A549 (cell line): ENCODE results near the gene HMMR. TPM values are rescaled to one million over a fixed set of nuclear protein-coding genes. Genes with fewer than 3 reads are reported as not detected.

Experiments
- ATAC-seq, 2 experiments: fragments of 200-7000 bp in 1 of 2; fragments of >200 bp in 1 of 2; cut with Nextera tagmentation in 1 of 2; cut with Tn5 transposase in 1 of 2; 3 replicates each; pipeline versions ENCODE4 v1.8.0 to v1.9.1; 2018 to 2020; ENCODE audit warnings: mild to moderate bottlenecking in 1 of 2, moderate library complexity in 1 of 2
- CTCF ChIA-PET: fragments of 300-600 bp; sonication (Branson Sonifier 250); formaldehyde crosslinking; extraction: SDS; loops from one replicate; lab custom pipeline; 2021; ENCODE audit warnings: antibody characterized with exemption, inconsistent platforms; lab: Yijun Ruan, JAX
- POLR2A ChIA-PET: fragments of 350-600 bp; formaldehyde crosslinking; extraction: SDS; loops from one replicate; lab custom pipeline; 2021; ENCODE audit warnings: antibody characterized with exemption, inconsistent platforms; lab: Yijun Ruan, JAX
- DNase-seq, 2 experiments: peaks; one replicate each; pipeline versions ENCODE4 v3.0.0 to v3.0.0-alpha.2; 2011 to 2016; ENCODE audit warnings: low read depth in 1 of 2, low spot score in 1 of 2
- FAIRE-seq: peaks from 2 replicates; lab custom pipeline; 2011; peaks lifted over from hg19 to GRCh38; lab: Jason Lieb, UNC
- H3K27ac ChIP-seq, 2 experiments: fragments of >200 bp; sonication (Bioruptor Twin); formaldehyde crosslinking; 3 replicates each; pipeline ENCODE4 v1.5.1; 2016 to 2017
- H3K4me1 ChIP-seq: fragments of >200 bp; sonication (Bioruptor Twin); formaldehyde crosslinking; 3 replicates; pipeline ENCODE4 v1.6.1; 2016
- H3K4me2 ChIP-seq: fragments of >200 bp; sonication (Bioruptor Twin); formaldehyde crosslinking; 3 replicates; pipeline ENCODE4 v1.6.1; 2016
- H3K4me3 ChIP-seq: fragments of >200 bp; sonication (Bioruptor Twin); formaldehyde crosslinking; 3 replicates; pipeline ENCODE4 v1.5.1; 2016
- H3K9me3 ChIP-seq: fragments of >200 bp; sonication (Bioruptor Twin); formaldehyde crosslinking; 3 replicates; pipeline ENCODE4 v1.6.1; 2016
- BCL3 ChIP-seq: fragments of >200 bp; sonication (Bioruptor Twin); formaldehyde crosslinking; IDR thresholded peaks from 3 replicates; pipeline ENCODE4 v1.6.1; 2016
- CEBPB ChIP-seq, 2 experiments: fragments of >200 bp in 1 of 2; sonication (Bioruptor Twin) in 1 of 2; formaldehyde crosslinking in 1 of 2; IDR thresholded peaks; 2 replicates each; pipeline ENCODE4 v1.6.1; 2012 to 2016
- EHMT2 ChIP-seq: fragments of 200-600 bp; sonication (generic); IDR thresholded peaks from 2 replicates; pipeline ENCODE4 v1.6.1; 2016; ENCODE audit warnings: antibody characterized with exemption, low read depth, mild to moderate bottlenecking, moderate library complexity
- ESRRA ChIP-seq: fragments of 150-350 bp; IDR thresholded peaks from 2 replicates; pipeline ENCODE4 v1.6.1; 2014; ENCODE audit warnings: mild to moderate bottlenecking, low read length, borderline replicate concordance
- FOXS1 ChIP-seq: fragments of 250-450 bp; sonication (Bioruptor Pico); IDR thresholded peaks from 2 replicates; pipeline ENCODE4 v1.5.0; 2020; ENCODE audit warnings: mild to moderate bottlenecking, moderate library complexity
- GATA3 ChIP-seq: IDR thresholded peaks from 2 replicates; pipeline ENCODE4 v1.6.1; 2012; ENCODE audit warnings: borderline replicate concordance
- HDAC2 ChIP-seq: fragments of 200-600 bp; sonication (generic); IDR thresholded peaks from 2 replicates; pipeline ENCODE4 v1.6.1; 2016
- HMGXB4 ChIP-seq: fragments of 250-450 bp; sonication (Bioruptor Pico); IDR thresholded peaks from 2 replicates; pipeline ENCODE4 v1.5.0; 2021; ENCODE audit warnings: mild to moderate bottlenecking, moderate library complexity, borderline replicate concordance
- HOXA7 ChIP-seq: fragments of 250-450 bp; sonication (Bioruptor Pico); IDR thresholded peaks from 2 replicates; pipeline ENCODE4 v1.5.0; 2020; ENCODE audit warnings: mild to moderate bottlenecking, moderate library complexity
- HOXB13 ChIP-seq: fragments of 250-450 bp; sonication (Bioruptor Pico); IDR thresholded peaks from 2 replicates; pipeline ENCODE4 v1.5.0; 2020; ENCODE audit warnings: low read depth, mild to moderate bottlenecking, moderate library complexity
- JUNB ChIP-seq: fragments of >200 bp; sonication (Bioruptor Twin); formaldehyde crosslinking; IDR thresholded peaks from 2 replicates; pipeline ENCODE4 v1.6.1; 2016
- NFE2L2 ChIP-seq: fragments of 150-350 bp; conservative IDR thresholded peaks from 2 replicates; pipeline ENCODE4 v1.6.1; 2014; ENCODE audit warnings: low read length
- PHF8 ChIP-seq: fragments of 200-600 bp; sonication (generic); IDR thresholded peaks from 2 replicates; pipeline ENCODE4 v1.6.1; 2016; ENCODE audit warnings: low read depth, mild to moderate bottlenecking, antibody characterized with exemption, moderate library complexity, borderline replicate concordance
- POLR2A ChIP-seq: IDR thresholded peaks from 2 replicates; pipeline ENCODE4 v1.6.1; 2012; ENCODE audit warnings: mild to moderate bottlenecking, low read length
- RCOR1 ChIP-seq: fragments of 150-350 bp; IDR thresholded peaks from 2 replicates; pipeline ENCODE4 v1.6.1; 2014; ENCODE audit warnings: antibody characterized with exemption, low read length, low read depth
- REST ChIP-seq: fragments of 200-600 bp; sonication (generic); IDR thresholded peaks from 2 replicates; pipeline ENCODE4 v1.6.1; 2016; ENCODE audit warnings: antibody characterized with exemption, mild to moderate bottlenecking, moderate library complexity
- RNF2 ChIP-seq: fragments of 200-600 bp; sonication (generic); IDR thresholded peaks from 2 replicates; pipeline ENCODE4 v1.6.1; 2016; ENCODE audit warnings: low read depth, mild to moderate bottlenecking, antibody characterized with exemption, moderate library complexity, borderline replicate concordance
- ZFP36 ChIP-seq: fragments of 450-650 bp; IDR thresholded peaks from 2 replicates; pipeline ENCODE4 v1.6.1; 2014; ENCODE audit warnings: borderline replicate concordance; ENCODE audit not compliant: partially characterized antibody
- ZNF302 ChIP-seq: fragments of 250-450 bp; sonication (Bioruptor Pico); IDR thresholded peaks from 2 replicates; pipeline ENCODE4 v1.9.0; 2021; ENCODE audit warnings: inconsistent platforms, mild to moderate bottlenecking, moderate library complexity
- ZSCAN20 ChIP-seq: fragments of 250-450 bp; sonication (Bioruptor Pico); IDR thresholded peaks from 2 replicates; pipeline ENCODE4 v1.8.0; 2022; ENCODE audit warnings: mild to moderate bottlenecking, moderate library complexity
- WGBS: methylation state at CpG from one replicate; pipeline ENCODE4 v1.1.6; 2017; ENCODE audit errors: missing lambda C conversion rate; 5-methylcytosine and 5-hydroxymethylcytosine counted together
- polyA plus RNA-seq, 4 experiments: library from polyadenylated mRNA; depleted of rRNA in 3 of 4; stranded (reverse); fragments of >200 nt; fragmentation: RNase III in 1 of 4; extraction: RNeasy Plus Mini Kit Qiagen cat#74134 plus additional on column Dnase treatment in 1 of 4; gene quantifications; 2 replicates in 3 of 4; 3 replicates in 1 of 4; pipeline ENCODE4 v1.2.3, GENCODE V29; 2011 to 2017

HMMR gene
- polyA plus RNA-seq, 2 of the 4 experiments (the other 2 are of a cell fraction) = 34.0 to 66.0 TPM

GRCh38 chr5:163489055-163489744 is 28.8 kb downstream of the HMMR start:
- no peak overlapping the region for H3K27ac ChIP-seq
- ChIA-PET CTCF (interaction anchor here (0.6 to 1.7 kb wide), 5 partner anchors 14 to 18 kb away, joined by 3 to 4 read pairs (median 3); partner anchors contain the start of gene MAT2B), POLR2A (no interaction called here)
- FAIRE-seq (no peak), DNase-seq (peak in 1 of 2 experiments; percentile 48), ATAC-seq (peak; percentile 76 to 90; a peak in 5 of 6 replicates)
- 0 out of 3 replicates have a peak, but pooled peaks cover 3% of the 10 kb centered on the region for H3K4me1 ChIP-seq
- 79% methylated on average over 6 of the region's 6 CpGs for WGBS
- H3K4me3 ChIP-seq = no peak overlapping the region
- TF ChIP-seq CEBPB (IDR thresholded peaks at IDR 0.05) (0 out of 4 replicates have a peak, but pooled peaks of 1 of the 2 experiments have one; percentile 20), BCL3 (no peak), REST (no peak), EHMT2 (no peak), RCOR1 (no peak), NFE2L2 (no peak)
- H3K4me2 ChIP-seq = no peak overlapping the region
- no peaks in the 10 kb centered on the region for H3K9me3 ChIP-seq

GRCh38 chr5:163489745-163490075 is 29.3 kb downstream of the HMMR start:
- H3K4me1 ChIP-seq = 0 out of 3 replicates have a peak, but pooled peaks cover 3% of the 10 kb centered on the region
- FAIRE-seq = no peak
- POLR2A ChIA-PET = no interaction called here
- H3K27ac ChIP-seq = no peak overlapping the region
- no peak for DNase-seq
- ATAC-seq = no peak
- 91% methylated on average over 3 of the region's 3 CpGs for WGBS
- H3K4me2 ChIP-seq = no peak overlapping the region
- H3K4me3 ChIP-seq = no peak overlapping the region
- no peak for TF ChIP-seq ZFP36
- no peak for TF ChIP-seq FOXS1 (CRISPR knock-in tag)
- no peak for TF ChIP-seq HDAC2
- TF ChIP-seq POLR2A = no peak
- no peak for TF ChIP-seq RNF2
- TF ChIP-seq NFE2L2 = no peak
- no peak for TF ChIP-seq PHF8
- no peak for TF ChIP-seq HMGXB4 (CRISPR knock-in tag)
- TF ChIP-seq HOXB13 (CRISPR knock-in tag) = no peak
- TF ChIP-seq ESRRA = no peak
- no peak for TF ChIP-seq GATA3
- no peak for TF ChIP-seq ZSCAN20 (CRISPR knock-in tag)
- TF ChIP-seq ZNF302 (CRISPR knock-in tag) = no peak
- no peak for TF ChIP-seq HOXA7 (CRISPR knock-in tag)
- no peak for TF ChIP-seq JUNB
- CTCF ChIA-PET = interaction anchor here (1.2 to 1.7 kb wide), 3 partner anchors 13 to 19 kb away, joined by 3 to 4 read pairs (median 3); partner anchors contain the start of gene MAT2B
- no peaks in the 10 kb centered on the region for H3K9me3 ChIP-seq
